ENCODE data around the gene SLC9A9. TPM values are rescaled to one million over a fixed set of nuclear protein-coding genes. Genes with fewer than 3 reads are reported as not detected.

SLC9A9 gene
- polyA plus RNA-seq, 1 donor from 2014 or later = 0.54 TPM

DNA sequence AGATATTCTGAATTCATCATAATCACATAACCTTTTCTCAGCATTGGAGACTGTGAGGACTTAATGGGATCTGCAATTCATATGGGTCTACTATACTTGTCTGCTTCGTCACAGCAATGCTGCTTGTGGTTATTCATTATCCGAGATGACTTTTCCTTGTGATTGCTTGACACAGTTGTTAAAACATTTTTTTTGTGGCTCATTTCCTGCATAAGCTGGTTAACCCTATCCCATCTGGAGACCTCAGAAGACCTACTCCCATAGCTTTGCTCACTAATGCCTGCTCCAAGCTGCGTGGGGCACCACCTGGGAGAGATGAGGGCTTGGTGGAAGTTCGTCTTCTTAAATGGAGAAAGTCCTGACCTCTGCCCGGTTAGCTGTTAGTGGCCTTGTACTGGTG is 367.9 kb downstream of the SLC9A9 start:
- Histone ChIP-seq H3F3A (ENCODE audit: insufficient read depth, low read length, poor library complexity, severe bottlenecking) (no peaks in the 10 kb centered on the region), H2AFZ (ENCODE audit: low read depth, low read length) (no peak overlapping the region), H3K4me3 (ENCODE audit: low read length) (no peak overlapping the region), H4K20me1 (ENCODE audit: insufficient read depth) (no peaks in the 10 kb centered on the region), H3K9me3 (ENCODE audit: low read length) (no peaks in the 10 kb centered on the region), H3K9me2 (ENCODE audit: insufficient read depth, low read length) (no peaks in the 10 kb centered on the region), H3K9ac (ENCODE audit: low read length) (no peak overlapping the region), H3K27ac (ENCODE audit: low read length) (no peak overlapping the region), H3K27me3 (ENCODE audit: insufficient read depth, low read depth, low read length) (no peaks in the 10 kb centered on the region), H3K4me2 (ENCODE audit: low read length) (no peak overlapping the region), H3K79me2 (replicated peaks; ENCODE audit: insufficient read depth, low read length) (no peaks in the 10 kb centered on the region), H3K36me3 (ENCODE audit: insufficient read depth, low read length) (no peaks in the 10 kb centered on the region)
- TF ChIP-seq SMC3 (conservative IDR thresholded peaks at IDR 0.05; ENCODE audit: poor library complexity) = no peak
- no peak for TF ChIP-seq POLR2AphosphoS5 (IDR thresholded peaks at IDR 0.05)
- TF ChIP-seq EP300 (conservative IDR thresholded peaks at IDR 0.05; ENCODE audit: poor library complexity, severe bottlenecking) = no peak
- TF ChIP-seq, protein P1, sequence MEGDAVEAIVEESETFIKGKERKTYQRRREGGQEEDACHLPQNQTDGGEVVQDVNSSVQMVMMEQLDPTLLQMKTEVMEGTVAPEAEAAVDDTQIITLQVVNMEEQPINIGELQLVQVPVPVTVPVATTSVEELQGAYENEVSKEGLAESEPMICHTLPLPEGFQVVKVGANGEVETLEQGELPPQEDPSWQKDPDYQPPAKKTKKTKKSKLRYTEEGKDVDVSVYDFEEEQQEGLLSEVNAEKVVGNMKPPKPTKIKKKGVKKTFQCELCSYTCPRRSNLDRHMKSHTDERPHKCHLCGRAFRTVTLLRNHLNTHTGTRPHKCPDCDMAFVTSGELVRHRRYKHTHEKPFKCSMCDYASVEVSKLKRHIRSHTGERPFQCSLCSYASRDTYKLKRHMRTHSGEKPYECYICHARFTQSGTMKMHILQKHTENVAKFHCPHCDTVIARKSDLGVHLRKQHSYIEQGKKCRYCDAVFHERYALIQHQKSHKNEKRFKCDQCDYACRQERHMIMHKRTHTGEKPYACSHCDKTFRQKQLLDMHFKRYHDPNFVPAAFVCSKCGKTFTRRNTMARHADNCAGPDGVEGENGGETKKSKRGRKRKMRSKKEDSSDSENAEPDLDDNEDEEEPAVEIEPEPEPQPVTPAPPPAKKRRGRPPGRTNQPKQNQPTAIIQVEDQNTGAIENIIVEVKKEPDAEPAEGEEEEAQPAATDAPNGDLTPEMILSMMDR (IDR thresholded peaks at IDR 0.05; ENCODE audit: poor library complexity, severe bottlenecking) = no peak

DNA sequence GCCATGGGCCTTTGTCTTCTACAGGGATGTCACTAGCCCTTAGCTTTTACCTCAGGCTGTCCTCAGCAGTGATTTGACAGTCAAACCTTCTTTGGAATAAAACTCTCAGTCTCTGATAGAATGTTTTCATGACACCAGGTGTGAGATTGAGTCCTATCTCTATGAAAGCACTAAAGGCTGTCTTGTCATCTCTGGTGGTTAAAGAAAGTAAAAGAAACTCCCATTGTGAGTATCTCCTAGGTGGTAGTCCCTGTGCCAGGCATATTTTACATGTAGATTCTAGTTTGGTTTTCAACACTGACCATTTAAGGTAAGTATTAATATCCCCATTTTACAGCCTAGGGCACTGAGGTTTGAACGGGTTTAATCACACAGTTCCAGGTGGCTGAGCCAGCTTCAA is 368.5 kb downstream of the SLC9A9 start:
- no peaks in the 10 kb centered on the region for H3K36me3 ChIP-seq (ENCODE audit: insufficient read depth, low read length)
- H3K27me3 ChIP-seq (ENCODE audit: insufficient read depth, low read depth, low read length) = no peaks in the 10 kb centered on the region
- H3K79me2 ChIP-seq (replicated peaks; ENCODE audit: insufficient read depth, low read length) = no peaks in the 10 kb centered on the region
- no peaks in the 10 kb centered on the region for H3K9me3 ChIP-seq (ENCODE audit: low read length)
- no peak overlapping the region for H3K9ac ChIP-seq (ENCODE audit: low read length)
- H4K20me1 ChIP-seq (ENCODE audit: insufficient read depth) = no peaks in the 10 kb centered on the region
- no peaks in the 10 kb centered on the region for H3F3A ChIP-seq (ENCODE audit: insufficient read depth, low read length, poor library complexity, severe bottlenecking)
- no peaks in the 10 kb centered on the region for H3K9me2 ChIP-seq (ENCODE audit: insufficient read depth, low read length)
- no peak overlapping the region for H3K27ac ChIP-seq (ENCODE audit: low read length)
- no peak overlapping the region for H3K4me2 ChIP-seq (ENCODE audit: low read length)
- H2AFZ ChIP-seq (ENCODE audit: low read depth, low read length) = no peak overlapping the region
- no peak overlapping the region for H3K4me3 ChIP-seq (ENCODE audit: low read length)
- TF ChIP-seq POLR2AphosphoS5 (IDR thresholded peaks at IDR 0.05) = no peak
- TF ChIP-seq MXI1 (conservative IDR thresholded peaks at IDR 0.05; ENCODE audit: poor library complexity, severe bottlenecking) = no peak
- no peak for TF ChIP-seq SMC3 (conservative IDR thresholded peaks at IDR 0.05; ENCODE audit: poor library complexity)
- no peak for TF ChIP-seq EZH2 (IDR thresholded peaks at IDR 0.05; ENCODE audit: borderline replicate concordance, insufficient read depth, low read length, poor library complexity, severe bottlenecking)
- TF ChIP-seq TAF1 (IDR thresholded peaks at IDR 0.05; ENCODE audit: low read depth) = no peak
- no peak for TF ChIP-seq REST (IDR thresholded peaks at IDR 0.05; ENCODE audit: borderline replicate concordance)
- no peak for TF ChIP-seq EP300 (conservative IDR thresholded peaks at IDR 0.05; ENCODE audit: poor library complexity, severe bottlenecking)

DNA sequence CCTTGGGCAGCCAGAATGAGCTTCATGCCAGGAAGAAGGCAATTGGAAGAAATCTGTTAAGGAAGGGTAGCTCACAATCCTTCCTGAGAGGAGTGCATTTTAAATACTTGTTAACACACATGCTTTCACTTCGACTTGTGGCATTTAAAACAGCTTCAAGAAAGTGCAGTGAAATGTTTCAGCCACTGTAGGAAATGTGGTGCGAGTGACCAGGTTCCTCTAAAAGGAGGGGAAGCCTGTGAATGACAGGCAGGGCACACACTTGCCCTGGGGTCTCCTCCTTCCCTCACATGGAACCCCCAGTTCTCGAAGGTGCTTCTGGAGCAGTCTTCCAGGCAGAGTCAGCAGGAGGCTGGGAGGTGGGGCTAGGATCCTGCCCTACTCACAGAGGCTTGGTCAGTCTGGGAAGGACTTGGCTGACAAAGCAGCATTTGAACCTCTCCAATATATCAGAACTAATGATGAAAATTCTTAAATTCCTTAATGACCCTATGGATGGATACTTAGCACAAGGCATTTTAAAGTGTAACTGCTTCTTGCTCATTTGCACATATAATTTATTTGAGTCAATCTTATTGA is 370.1 kb downstream of the SLC9A9 start:
- Histone ChIP-seq H3F3A (ENCODE audit: insufficient read depth, low read length, poor library complexity, severe bottlenecking) (no peaks in the 10 kb centered on the region), H4K20me1 (ENCODE audit: insufficient read depth) (no peaks in the 10 kb centered on the region), H3K9ac (ENCODE audit: low read length) (no peak overlapping the region), H2AFZ (ENCODE audit: low read depth, low read length) (no peak overlapping the region), H3K4me3 (ENCODE audit: low read length) (no peak overlapping the region), H3K36me3 (ENCODE audit: insufficient read depth, low read length) (no peaks in the 10 kb centered on the region), H3K9me3 (ENCODE audit: low read length) (no peaks in the 10 kb centered on the region), H3K27me3 (ENCODE audit: insufficient read depth, low read depth, low read length) (no peaks in the 10 kb centered on the region), H3K79me2 (replicated peaks; ENCODE audit: insufficient read depth, low read length) (no peaks in the 10 kb centered on the region), H3K27ac (ENCODE audit: low read length) (no peak overlapping the region), H3K9me2 (ENCODE audit: insufficient read depth, low read length) (no peaks in the 10 kb centered on the region), H3K4me2 (ENCODE audit: low read length) (no peak overlapping the region)
- no peak for TF ChIP-seq POLR2AphosphoS5 (IDR thresholded peaks at IDR 0.05)
